Kidney glomerular epithelial cell (primary cell): ENCODE data around the gene ANKRD61.
A peak's percentile ranks its signal among the peaks of the same experiment; 100 is the strongest.
"Not testable (repeated sequence)": the region's sequence is repeated elsewhere in the genome, so short reads cannot be mapped to it uniquely, and the experiment has no call there.

Experiments
- DNase-seq: peaks from one replicate; lab custom pipeline; 2025; lab: John Stamatoyannopoulos, UW

Gene ANKRD61

GRCh38 chr7:6030988-6031387 is at the start of gene ANKRD61:
Gene ANKRD61, plus strand, starts transcription at chr7:6031376. Its CDS starts 0 bp downstream, at chr7:6031376.
- DNase-seq = no peak

GRCh38 chr7:5987061-5987460 is 44.1 kb upstream of the ANKRD61 start:
- not testable (repeated sequence) for DNase-seq

- DNase-seq = peak; percentile 40
Measured at GRCh38 chr7:5997210-5997808, 33.9 kb upstream of the ANKRD61 start.

- DNase-seq = no peak
Measured at GRCh38 chr7:6007386-6007785, 23.8 kb upstream of the ANKRD61 start.

GRCh38 chr7:6007835-6008590 is 23.2 kb upstream of the ANKRD61 start:
- DNase-seq = not testable (repeated sequence)

GRCh38 chr7:6008668-6009611 is 22.2 kb upstream of the ANKRD61 start, which contains the start of the genes AIMP2 and PMS2:
Gene AIMP2, plus strand, starts transcription at chr7:6009272. Its CDS starts 92 bp downstream, at chr7:6009364.
Gene PMS2, minus strand, starts transcription at chr7:6009049. Its CDS starts 30 bp downstream, at chr7:6009019.
- DNase-seq = peak; percentile 97

- DNase-seq = not testable (repeated sequence)
Measured at GRCh38 chr7:6010370-6010769, 20.8 kb upstream of the ANKRD61 start.

GRCh38 chr7:6011541-6011940 is 19.6 kb upstream of the ANKRD61 start:
- DNase-seq = no peak

GRCh38 chr7:6012355-6013104 is 18.6 kb upstream of the ANKRD61 start:
- DNase-seq = no peak

- DNase-seq = no peak
Measured at GRCh38 chr7:6015917-6016652, 15.1 kb upstream of the ANKRD61 start.

GRCh38 chr7:6016653-6016966 is 14.6 kb upstream of the ANKRD61 start:
- DNase-seq = no peak

- DNase-seq = no peak
Measured at GRCh38 chr7:6020371-6021286, 10.5 kb upstream of the ANKRD61 start.

GRCh38 chr7:6022707-6023106 is 8.5 kb upstream of the ANKRD61 start:
- DNase-seq = no peak

GRCh38 chr7:6023974-6024435 is 7.2 kb upstream of the ANKRD61 start:
- no peak for DNase-seq

- DNase-seq = no peak
Measured at GRCh38 chr7:6026011-6026819, 5.0 kb upstream of the ANKRD61 start.

GRCh38 chr7:6026820-6027311 is 4.3 kb upstream of the ANKRD61 start:
- DNase-seq = no peak

GRCh38 chr7:6027806-6028365 is 3.3 kb upstream of the ANKRD61 start:
- DNase-seq = no peak

GRCh38 chr7:6028563-6028962 is 2.6 kb upstream of the ANKRD61 start:
- no peak for DNase-seq
